ENCODE data around the gene SMC4.
"Not testable (repeated sequence)": the region's sequence is repeated elsewhere in the genome, so short reads cannot be mapped to it uniquely, and the experiment has no call there.

Gene SMC4

DNA sequence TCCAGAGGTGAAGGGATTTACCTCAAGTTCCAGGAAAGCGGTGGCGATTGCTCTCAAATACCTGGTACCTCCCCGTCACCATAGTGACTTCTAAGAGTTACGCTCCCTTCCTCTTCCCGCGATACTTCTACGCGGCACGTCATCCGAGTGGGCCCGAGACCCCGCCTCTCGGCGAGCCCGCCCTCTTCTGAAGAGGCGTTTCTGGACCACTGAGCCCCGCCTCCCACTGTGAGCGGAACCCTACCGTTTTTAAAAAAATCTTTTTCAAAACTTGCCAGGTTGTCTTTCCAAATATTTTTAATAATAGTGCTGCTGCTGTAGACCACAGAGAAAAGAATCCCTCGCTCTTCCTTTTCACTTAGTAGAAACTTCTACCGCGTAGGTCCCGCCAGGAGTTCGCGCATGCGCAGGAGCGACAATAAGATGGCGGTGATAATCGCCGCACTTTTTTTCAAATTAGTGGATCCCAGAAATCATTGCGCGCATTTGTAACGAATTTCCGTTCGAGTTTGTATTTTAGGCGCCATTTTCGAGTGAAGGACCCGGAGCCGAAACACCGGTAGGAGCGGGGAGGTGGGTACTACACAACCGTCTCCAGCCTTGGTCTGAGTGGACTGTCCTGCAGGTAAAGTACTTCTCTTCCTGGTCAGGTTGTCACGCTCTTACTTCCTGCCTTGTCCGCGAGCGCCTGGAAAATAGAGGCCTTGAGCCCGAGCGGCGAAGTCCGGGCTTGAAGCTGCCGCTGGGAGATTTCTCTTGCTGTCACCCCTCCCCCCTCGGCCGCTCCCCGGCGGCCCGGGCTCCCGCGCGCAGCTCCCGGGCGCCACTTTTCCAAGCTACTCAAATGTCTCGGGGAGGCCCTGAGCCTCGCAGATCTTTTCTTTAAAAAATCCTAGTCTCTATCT lies at the start of gene SMC4, which contains the start of gene IFT80:
SMC4 (plus strand) TSS at position 526 of the 905 bp plus-strand sequence. CDS start 1,177 bp downstream, outside the sequence.
IFT80 (minus strand) TSS at position 101 of the 905 bp plus-strand sequence. CDS start 14,625 bp downstream, outside the sequence.
- peak; percentile 96 for DNase-seq (ENCODE audit: low spot score)
- CTCF ChIA-PET = interaction anchor here (0.6 to 1.6 kb wide), 3 partner anchors 14 to 1024 kb away, joined by 3 to 8 read pairs (median 3); no protein-coding TSS in a partner anchor

DNA sequence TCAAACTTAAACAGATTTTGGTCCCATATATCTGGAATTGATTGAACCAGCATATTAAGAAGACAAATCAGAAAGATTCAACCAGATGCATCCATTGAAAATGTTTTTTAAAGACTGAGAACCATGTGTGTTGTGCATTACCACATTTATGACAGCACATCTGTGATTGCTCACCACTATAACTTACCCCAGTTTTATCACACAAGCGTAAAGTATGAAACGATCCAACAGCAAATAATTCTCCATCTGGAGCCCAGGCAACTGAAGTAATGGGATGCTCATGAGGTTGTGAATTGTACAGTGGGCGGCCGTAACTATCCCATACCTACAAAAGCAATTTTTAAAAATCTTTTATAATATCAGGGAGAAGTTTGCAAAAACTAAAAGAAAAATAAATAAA lies 43.6 kb upstream of the SMC4 start:
- CTCF ChIA-PET = no interaction called here

More for the DNA sequence above, at the start of gene SMC4, which contains the start of gene IFT80:
- H3K27ac ChIP-seq = peak within 1 kb of the TSS; percentile 98
- TF ChIP-seq, protein P1, sequence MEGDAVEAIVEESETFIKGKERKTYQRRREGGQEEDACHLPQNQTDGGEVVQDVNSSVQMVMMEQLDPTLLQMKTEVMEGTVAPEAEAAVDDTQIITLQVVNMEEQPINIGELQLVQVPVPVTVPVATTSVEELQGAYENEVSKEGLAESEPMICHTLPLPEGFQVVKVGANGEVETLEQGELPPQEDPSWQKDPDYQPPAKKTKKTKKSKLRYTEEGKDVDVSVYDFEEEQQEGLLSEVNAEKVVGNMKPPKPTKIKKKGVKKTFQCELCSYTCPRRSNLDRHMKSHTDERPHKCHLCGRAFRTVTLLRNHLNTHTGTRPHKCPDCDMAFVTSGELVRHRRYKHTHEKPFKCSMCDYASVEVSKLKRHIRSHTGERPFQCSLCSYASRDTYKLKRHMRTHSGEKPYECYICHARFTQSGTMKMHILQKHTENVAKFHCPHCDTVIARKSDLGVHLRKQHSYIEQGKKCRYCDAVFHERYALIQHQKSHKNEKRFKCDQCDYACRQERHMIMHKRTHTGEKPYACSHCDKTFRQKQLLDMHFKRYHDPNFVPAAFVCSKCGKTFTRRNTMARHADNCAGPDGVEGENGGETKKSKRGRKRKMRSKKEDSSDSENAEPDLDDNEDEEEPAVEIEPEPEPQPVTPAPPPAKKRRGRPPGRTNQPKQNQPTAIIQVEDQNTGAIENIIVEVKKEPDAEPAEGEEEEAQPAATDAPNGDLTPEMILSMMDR (conservative IDR thresholded peaks at IDR 0.05; ENCODE audit: low read depth) = no peak
- POLR2A ChIA-PET (ENCODE audit: low non-redundant PET) = no interaction called here

DNA sequence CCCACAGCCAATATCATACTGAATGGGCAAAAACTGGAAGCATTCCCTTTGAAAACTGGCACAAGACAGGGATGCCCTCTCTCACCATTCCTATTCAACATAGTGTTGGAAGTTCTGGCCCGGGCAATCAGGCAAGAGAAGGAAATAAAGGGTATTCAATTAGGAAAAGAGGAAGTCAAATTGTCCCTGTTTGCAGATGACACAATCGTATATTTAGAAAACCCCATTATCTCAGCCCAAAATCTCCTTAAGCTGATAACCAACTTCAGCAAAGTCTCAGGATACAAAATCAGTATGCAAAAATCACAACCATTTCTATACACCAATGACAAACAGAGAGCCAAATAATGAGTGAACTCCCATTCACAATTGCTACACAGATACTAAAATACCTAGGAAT lies 36.6 kb upstream of the SMC4 start:
- H3K27ac ChIP-seq; POLR2A ChIA-PET (ENCODE audit: low non-redundant PET); DNase-seq (ENCODE audit: low spot score): not testable (repeated sequence)
- CTCF ChIA-PET = interaction anchor here (0.6 kb wide), 1 partner anchor 572 kb away, joined by 3 read pairs; no protein-coding TSS in a partner anchor

More for the DNA sequence above, 43.6 kb upstream of the SMC4 start:
- TF ChIP-seq, protein P1 (conservative IDR thresholded peaks at IDR 0.05; ENCODE audit: low read depth) = no peak
- H3K27ac ChIP-seq = no peak overlapping the region
- POLR2A ChIA-PET (ENCODE audit: low non-redundant PET) = no interaction called here
- no peak for DNase-seq (ENCODE audit: low spot score)

DNA sequence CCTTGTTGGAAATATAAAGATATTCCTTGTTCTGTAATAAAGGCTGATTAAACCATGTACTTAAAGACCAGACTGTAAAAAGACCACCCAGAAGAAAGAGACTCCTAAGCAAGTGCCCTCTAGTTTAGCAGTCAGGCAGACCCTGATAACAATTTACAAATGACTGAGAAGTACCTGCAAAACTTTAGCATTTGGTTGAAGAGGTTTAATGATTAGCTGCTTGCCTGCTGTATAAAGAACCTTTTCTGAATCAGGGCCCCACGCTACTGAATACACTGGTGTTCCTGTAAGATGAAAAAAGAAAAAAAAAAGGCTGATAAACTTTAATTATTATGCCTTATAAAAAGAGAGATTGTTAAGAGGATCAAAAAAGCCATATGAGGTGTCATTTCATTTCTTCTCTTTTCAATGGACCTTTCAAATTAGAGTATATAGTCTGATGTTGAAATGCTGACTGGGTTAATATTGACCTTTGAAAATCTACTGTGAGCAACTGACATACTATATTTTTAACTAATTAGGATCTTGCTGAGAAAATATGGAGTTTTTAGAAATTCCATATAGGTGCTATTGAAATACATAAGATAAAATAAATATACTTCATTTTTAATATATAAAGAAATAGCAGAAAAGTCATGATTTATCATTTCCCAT lies 33.5 kb upstream of the SMC4 start:
- ChIA-PET CTCF (no interaction called here), POLR2A (ENCODE audit: low non-redundant PET) (no interaction called here)
- DNase-seq (ENCODE audit: low spot score) = no peak
- H3K27ac ChIP-seq = no peak overlapping the region
- TF ChIP-seq, protein P1 (conservative IDR thresholded peaks at IDR 0.05; ENCODE audit: low read depth) = no peak

DNA sequence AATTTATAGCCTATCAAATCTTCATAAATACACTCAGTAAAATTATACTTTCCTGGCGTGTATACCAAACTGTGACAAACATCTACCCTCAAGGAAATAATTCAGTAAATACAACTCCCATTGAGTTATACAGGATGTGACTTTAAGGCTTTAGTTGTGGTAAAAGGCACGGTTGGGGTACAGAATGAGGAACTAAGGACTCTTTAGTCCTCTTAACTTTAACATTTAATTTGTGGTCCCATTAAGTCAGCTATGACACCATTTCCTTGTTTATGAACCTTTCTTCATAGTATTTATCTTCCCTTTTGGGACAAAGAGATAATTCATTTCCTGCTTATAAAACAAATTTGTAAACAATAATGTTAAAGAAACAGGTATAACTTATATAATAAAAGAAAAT lies 30.6 kb upstream of the SMC4 start:
- DNase-seq (ENCODE audit: low spot score) = no peak
- ChIA-PET POLR2A (ENCODE audit: low non-redundant PET) (no interaction called here), CTCF (no interaction called here)
- no peak overlapping the region for H3K27ac ChIP-seq
- TF ChIP-seq, protein P1 (conservative IDR thresholded peaks at IDR 0.05; ENCODE audit: low read depth) = no peak

DNA sequence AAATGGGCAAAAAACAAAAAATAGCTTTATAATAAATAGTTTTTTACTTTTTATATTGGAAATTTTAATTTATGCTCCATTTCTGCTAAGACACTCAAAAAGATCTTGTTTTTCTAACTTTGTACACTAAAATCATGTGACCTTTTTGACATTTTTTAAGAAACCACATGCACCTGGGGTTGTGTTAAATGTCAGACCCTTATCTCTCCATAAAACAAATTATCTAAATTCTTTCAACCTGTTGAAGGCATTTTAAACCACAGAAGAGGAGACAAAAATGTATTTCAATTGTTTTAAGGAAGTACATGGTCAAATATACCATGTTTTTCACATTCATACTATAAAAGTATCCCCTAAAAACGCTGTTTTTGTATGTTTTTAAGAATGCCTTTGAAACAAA lies 29.7 kb upstream of the SMC4 start:
- ChIA-PET POLR2A (ENCODE audit: low non-redundant PET) (no interaction called here), CTCF (interaction anchor here (0.6 kb wide), 1 partner anchor 12 kb away, joined by 3 read pairs; no protein-coding TSS in a partner anchor)
- TF ChIP-seq, protein P1 (conservative IDR thresholded peaks at IDR 0.05; ENCODE audit: low read depth) = no peak
- DNase-seq (ENCODE audit: low spot score) = no peak
- no peak overlapping the region for H3K27ac ChIP-seq

Measured in RWPE1 (cell line).